ENCODE measurements around the gene IGFBPL1. TPM values are rescaled to one million over a fixed set of nuclear protein-coding genes. Genes with fewer than 3 reads are reported as not detected.

The IGFBPL1 gene
- total and polyA plus RNA-seq, 2 of the 13 experiments (the other 11 are each of a cell fraction or from before 2014, with no cell fraction given) = 0.24 TPM; not detected in 1

DNA sequence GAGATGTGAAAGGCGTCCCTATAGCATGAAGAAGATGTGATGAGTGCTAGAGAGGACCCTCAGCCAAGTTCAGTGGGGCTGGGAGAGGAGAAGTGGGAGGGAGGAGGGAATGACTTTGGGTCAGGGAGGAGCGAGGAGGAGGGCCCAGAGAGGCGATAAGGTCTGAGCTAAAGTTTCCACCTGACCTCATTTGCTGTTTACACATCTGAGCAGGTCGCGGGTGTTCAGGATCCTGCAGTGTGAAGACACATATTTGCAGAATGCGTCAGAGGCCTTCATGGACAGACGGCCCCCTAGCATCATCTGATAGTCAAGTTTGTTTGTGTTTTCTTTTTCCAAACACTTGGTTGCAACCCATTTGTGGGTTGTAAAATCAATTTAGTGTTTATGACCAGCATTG lies 18.9 kb upstream of the IGFBPL1 start (continued):
- peak; percentile 44 for TF ChIP-seq ZNF18 (CRISPR knock-in tag; IDR thresholded peaks at IDR 0.05; ENCODE audit: insufficient replicate concordance)
- peak; percentile 91 for TF ChIP-seq ATF3 (CRISPR knock-in tag; IDR thresholded peaks at IDR 0.05)
- TF ChIP-seq KLF16 (CRISPR knock-in tag; IDR thresholded peaks at IDR 0.05) = 0 out of 4 replicates have a peak, but pooled peaks of 1 of the 2 experiments have one; percentile 59
- TF ChIP-seq CREM (IDR thresholded peaks at IDR 0.05) = peak; percentile 52
- TF ChIP-seq CREM (CRISPR knock-in tag; IDR thresholded peaks at IDR 0.05) = no peak
- TF ChIP-seq, protein P1, sequence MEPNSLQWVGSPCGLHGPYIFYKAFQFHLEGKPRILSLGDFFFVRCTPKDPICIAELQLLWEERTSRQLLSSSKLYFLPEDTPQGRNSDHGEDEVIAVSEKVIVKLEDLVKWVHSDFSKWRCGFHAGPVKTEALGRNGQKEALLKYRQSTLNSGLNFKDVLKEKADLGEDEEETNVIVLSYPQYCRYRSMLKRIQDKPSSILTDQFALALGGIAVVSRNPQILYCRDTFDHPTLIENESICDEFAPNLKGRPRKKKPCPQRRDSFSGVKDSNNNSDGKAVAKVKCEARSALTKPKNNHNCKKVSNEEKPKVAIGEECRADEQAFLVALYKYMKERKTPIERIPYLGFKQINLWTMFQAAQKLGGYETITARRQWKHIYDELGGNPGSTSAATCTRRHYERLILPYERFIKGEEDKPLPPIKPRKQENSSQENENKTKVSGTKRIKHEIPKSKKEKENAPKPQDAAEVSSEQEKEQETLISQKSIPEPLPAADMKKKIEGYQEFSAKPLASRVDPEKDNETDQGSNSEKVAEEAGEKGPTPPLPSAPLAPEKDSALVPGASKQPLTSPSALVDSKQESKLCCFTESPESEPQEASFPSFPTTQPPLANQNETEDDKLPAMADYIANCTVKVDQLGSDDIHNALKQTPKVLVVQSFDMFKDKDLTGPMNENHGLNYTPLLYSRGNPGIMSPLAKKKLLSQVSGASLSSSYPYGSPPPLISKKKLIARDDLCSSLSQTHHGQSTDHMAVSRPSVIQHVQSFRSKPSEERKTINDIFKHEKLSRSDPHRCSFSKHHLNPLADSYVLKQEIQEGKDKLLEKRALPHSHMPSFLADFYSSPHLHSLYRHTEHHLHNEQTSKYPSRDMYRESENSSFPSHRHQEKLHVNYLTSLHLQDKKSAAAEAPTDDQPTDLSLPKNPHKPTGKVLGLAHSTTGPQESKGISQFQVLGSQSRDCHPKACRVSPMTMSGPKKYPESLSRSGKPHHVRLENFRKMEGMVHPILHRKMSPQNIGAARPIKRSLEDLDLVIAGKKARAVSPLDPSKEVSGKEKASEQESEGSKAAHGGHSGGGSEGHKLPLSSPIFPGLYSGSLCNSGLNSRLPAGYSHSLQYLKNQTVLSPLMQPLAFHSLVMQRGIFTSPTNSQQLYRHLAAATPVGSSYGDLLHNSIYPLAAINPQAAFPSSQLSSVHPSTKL (CRISPR knock-in tag; IDR thresholded peaks at IDR 0.05) = peak; percentile 85
- TF ChIP-seq THAP11 (CRISPR knock-in tag; IDR thresholded peaks at IDR 0.05) = peak; percentile 20; the same call in 1 of the 2 replicates
- peak; percentile 66 for TF ChIP-seq HDAC1 (CRISPR knock-in tag; IDR thresholded peaks at IDR 0.05)
- 0 out of 2 replicates have a peak, but pooled peaks have one; percentile 36 for TF ChIP-seq ZNF747 (CRISPR knock-in tag; IDR thresholded peaks at IDR 0.05; ENCODE audit: borderline replicate concordance)
- TF ChIP-seq KDM6A (CRISPR knock-in tag; IDR thresholded peaks at IDR 0.05; ENCODE audit: low read depth) = no peak
- TF ChIP-seq, protein P2, sequence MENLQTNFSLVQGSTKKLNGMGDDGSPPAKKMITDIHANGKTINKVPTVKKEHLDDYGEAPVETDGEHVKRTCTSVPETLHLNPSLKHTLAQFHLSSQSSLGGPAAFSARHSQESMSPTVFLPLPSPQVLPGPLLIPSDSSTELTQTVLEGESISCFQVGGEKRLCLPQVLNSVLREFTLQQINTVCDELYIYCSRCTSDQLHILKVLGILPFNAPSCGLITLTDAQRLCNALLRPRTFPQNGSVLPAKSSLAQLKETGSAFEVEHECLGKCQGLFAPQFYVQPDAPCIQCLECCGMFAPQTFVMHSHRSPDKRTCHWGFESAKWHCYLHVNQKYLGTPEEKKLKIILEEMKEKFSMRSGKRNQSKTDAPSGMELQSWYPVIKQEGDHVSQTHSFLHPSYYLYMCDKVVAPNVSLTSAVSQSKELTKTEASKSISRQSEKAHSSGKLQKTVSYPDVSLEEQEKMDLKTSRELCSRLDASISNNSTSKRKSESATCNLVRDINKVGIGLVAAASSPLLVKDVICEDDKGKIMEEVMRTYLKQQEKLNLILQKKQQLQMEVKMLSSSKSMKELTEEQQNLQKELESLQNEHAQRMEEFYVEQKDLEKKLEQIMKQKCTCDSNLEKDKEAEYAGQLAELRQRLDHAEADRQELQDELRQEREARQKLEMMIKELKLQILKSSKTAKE (CRISPR knock-in tag; IDR thresholded peaks at IDR 0.05; ENCODE audit: borderline replicate concordance) = peak; percentile 32; the same call in 1 of the 2 replicates
- TF ChIP-seq DPF2 (CRISPR knock-in tag; IDR thresholded peaks at IDR 0.05; ENCODE audit: borderline replicate concordance, low read depth) = peak; percentile 75
- TF ChIP-seq ZNF580 (CRISPR knock-in tag; IDR thresholded peaks at IDR 0.05; ENCODE audit: borderline replicate concordance, low read depth) = 0 out of 2 replicates have a peak, but pooled peaks have one; percentile 17
- 0 out of 2 replicates have a peak, but pooled peaks have one; percentile 29 for TF ChIP-seq ZSCAN22 (CRISPR knock-in tag; IDR thresholded peaks at IDR 0.05)
- TF ChIP-seq HDAC2 (CRISPR knock-in tag; IDR thresholded peaks at IDR 0.05) = peak; percentile 81; the same call in 1 of the 2 replicates
- TF ChIP-seq SALL1 (CRISPR knock-in tag; IDR thresholded peaks at IDR 0.05) = peak; percentile 81
- TF ChIP-seq ERF (CRISPR knock-in tag; IDR thresholded peaks at IDR 0.05) = peak; percentile 85
- 0 out of 2 replicates have a peak, but pooled peaks have one; percentile 34 for TF ChIP-seq ISL2 (CRISPR knock-in tag; IDR thresholded peaks at IDR 0.05)
- no peak for TF ChIP-seq ZNF547 (CRISPR knock-in tag; IDR thresholded peaks at IDR 0.05)
- TF ChIP-seq, protein P3, sequence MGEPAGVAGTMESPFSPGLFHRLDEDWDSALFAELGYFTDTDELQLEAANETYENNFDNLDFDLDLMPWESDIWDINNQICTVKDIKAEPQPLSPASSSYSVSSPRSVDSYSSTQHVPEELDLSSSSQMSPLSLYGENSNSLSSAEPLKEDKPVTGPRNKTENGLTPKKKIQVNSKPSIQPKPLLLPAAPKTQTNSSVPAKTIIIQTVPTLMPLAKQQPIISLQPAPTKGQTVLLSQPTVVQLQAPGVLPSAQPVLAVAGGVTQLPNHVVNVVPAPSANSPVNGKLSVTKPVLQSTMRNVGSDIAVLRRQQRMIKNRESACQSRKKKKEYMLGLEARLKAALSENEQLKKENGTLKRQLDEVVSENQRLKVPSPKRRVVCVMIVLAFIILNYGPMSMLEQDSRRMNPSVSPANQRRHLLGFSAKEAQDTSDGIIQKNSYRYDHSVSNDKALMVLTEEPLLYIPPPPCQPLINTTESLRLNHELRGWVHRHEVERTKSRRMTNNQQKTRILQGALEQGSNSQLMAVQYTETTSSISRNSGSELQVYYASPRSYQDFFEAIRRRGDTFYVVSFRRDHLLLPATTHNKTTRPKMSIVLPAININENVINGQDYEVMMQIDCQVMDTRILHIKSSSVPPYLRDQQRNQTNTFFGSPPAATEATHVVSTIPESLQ (CRISPR knock-in tag; conservative IDR thresholded peaks at IDR 0.05) = no peak
- no peak for TF ChIP-seq FOXM1 (CRISPR knock-in tag; IDR thresholded peaks at IDR 0.05)

Measured in HepG2 (cell line).